ENCODE results near the gene GRID2.

GRCh38 chr4:92261256-92261655 lies 42.5 kb upstream of the GRID2 start:
- no peak for TF ChIP-seq CTCF (optimal IDR thresholded peaks at IDR 0.05 in 1 of 3, IDR thresholded peaks at IDR 0.05 in 1 of 3, conservative IDR thresholded peaks at IDR 0.05 in 1 of 3; ENCODE audit: extremely low read depth in 1 of 3, insufficient read depth in 2 of 3, low read length in 3 of 3)
- no peak for TF ChIP-seq EZH2 (IDR thresholded peaks at IDR 0.05; ENCODE audit: low read length)
